GM12878 (cell line): Measurements from ENCODE around the gene NUP210. TPM values are rescaled to one million over a fixed set of nuclear protein-coding genes. Genes with fewer than 3 reads are reported as not detected.

Source experiments
- ATAC-seq: fragments of 200-7000 bp; cut with Tn5 transposase; 3 replicates; pipeline ENCODE4 v1.9.1; 2020; ENCODE audit warnings: mild to moderate bottlenecking, moderate library complexity
- BruUV-seq: library from RNA; stranded (reverse); fragments of 400-500 nt; replicated peaks from 2 replicates; lab custom pipeline; 2021; lab: Mats Ljungman, UMichigan
- CTCF ChIA-PET: fragments of 300-600 bp; sonication (Branson Sonifier 250); formaldehyde crosslinking; extraction: SDS; loops from one replicate; lab custom pipeline; 2021; ENCODE audit warnings: inconsistent platforms; lab: Yijun Ruan, JAX
- POLR2A ChIA-PET: fragments of 350-600 bp; formaldehyde crosslinking; extraction: SDS; loops from one replicate; lab custom pipeline; 2021; ENCODE audit warnings: inconsistent platforms; lab: Charles Lee
- RAD21 ChIA-PET: fragments of 300-600 bp; sonication (Branson Sonifier 250); formaldehyde crosslinking; loops from one replicate; lab custom pipeline; 2023; ENCODE audit warnings: antibody characterized with exemption; ENCODE audit not compliant: unreplicated experiment; lab: Charles Lee
- SMC1A ChIA-PET: fragments of 300-600 bp; sonication (Branson Sonifier 250); formaldehyde crosslinking; loops from one replicate; lab custom pipeline; 2023; ENCODE audit not compliant: unreplicated experiment, uncharacterized antibody; lab: Charles Lee
- DNase-seq: peaks from one replicate; pipeline ENCODE4 v3.0.0-alpha.2; 2011; ENCODE audit warnings: low read depth, low spot score
- FAIRE-seq: peaks from 3 replicates; lab custom pipeline; 2011; peaks lifted over from hg19 to GRCh38; lab: Jason Lieb, UNC
- H2AFZ ChIP-seq: 2 replicates; pipeline ENCODE4 v1.6.0; 2011; ENCODE audit warnings: low read depth, low read length, control low read depth; ENCODE audit not compliant: control insufficient read depth
- H3K27ac ChIP-seq: 2 replicates; pipeline ENCODE4 v1.5.1; 2011; ENCODE audit warnings: control low read depth; ENCODE audit not compliant: control insufficient read depth, insufficient read depth
- H3K27me3 ChIP-seq, 2 experiments: replicated peaks in 1 of 2; 2 replicates each; pipeline versions ENCODE4 v1.6.0 to v1.6.1; 2011; ENCODE audit warnings: low read length in 1 of 2; ENCODE audit not compliant: control insufficient read depth in 2 of 2, insufficient read depth in 2 of 2
- H3K36me3 ChIP-seq, 2 experiments: 2 replicates each; pipeline ENCODE4 v1.5.1; 2011; ENCODE audit warnings: low read length in 1 of 2; ENCODE audit not compliant: control insufficient read depth in 2 of 2, insufficient read depth in 2 of 2
- H3K4me1 ChIP-seq: 2 replicates; pipeline ENCODE4 v1.6.1; 2011; ENCODE audit warnings: mild to moderate bottlenecking, low read length, moderate library complexity, mixed read lengths; ENCODE audit not compliant: control insufficient read depth, insufficient read depth
- H3K4me2 ChIP-seq: 2 replicates; pipeline ENCODE4 v1.6.0; 2011; ENCODE audit warnings: control low read depth; ENCODE audit not compliant: control insufficient read depth, insufficient read depth
- H3K4me3 ChIP-seq: fragments of 200-600 bp; sonication (generic); 2 replicates; pipeline ENCODE4 v1.5.1; 2016
- H3K79me2 ChIP-seq: 2 replicates; pipeline ENCODE4 v1.6.0; 2011; ENCODE audit warnings: low read length; ENCODE audit not compliant: control insufficient read depth, insufficient read depth
- H3K9ac ChIP-seq: 2 replicates; pipeline ENCODE4 v1.8.0; 2011; ENCODE audit warnings: low read length, control low read depth, mixed read lengths; ENCODE audit not compliant: control insufficient read depth, insufficient read depth
- H3K9me3 ChIP-seq: replicated peaks from 3 replicates; pipeline ENCODE4 v1.5.1; 2011; ENCODE audit warnings: mild to moderate bottlenecking, low read length; ENCODE audit not compliant: control insufficient read depth, insufficient read depth
- H4K20me1 ChIP-seq: 2 replicates; pipeline ENCODE4 v1.6.0; 2011; ENCODE audit not compliant: control insufficient read depth, insufficient read depth
- EP300 ChIP-seq, 2 experiments: fragments of 150-350 bp in 1 of 2; IDR thresholded peaks; 2 replicates each; pipeline ENCODE4 v1.6.1; 2011 to 2012; ENCODE audit warnings: low read depth in 2 of 2, low read length in 2 of 2, borderline replicate concordance in 1 of 2, improper control_type of control experiment in 1 of 2, inconsistent platforms in 1 of 2; ENCODE audit not compliant: control insufficient read depth in 1 of 2
- GABPA ChIP-seq: IDR thresholded peaks from 2 replicates; pipeline ENCODE4 v1.6.1; 2014; ENCODE audit warnings: antibody characterized with exemption, low read depth, mild to moderate bottlenecking, inconsistent platforms
- HDAC2 ChIP-seq: fragments of 200-600 bp; sonication (generic); IDR thresholded peaks from 2 replicates; pipeline ENCODE4 v1.6.1; 2017
- MTA3 ChIP-seq: IDR thresholded peaks from 2 replicates; pipeline ENCODE4 v1.6.1; 2012; ENCODE audit warnings: low read length, inconsistent platforms, borderline replicate concordance
- POLR2AphosphoS5 ChIP-seq: IDR thresholded peaks from 2 replicates; pipeline ENCODE4 v1.6.1; 2011; ENCODE audit warnings: mild to moderate bottlenecking, low read length, inconsistent platforms
- RAD21 ChIP-seq: IDR thresholded peaks from 2 replicates; pipeline ENCODE4 v1.6.1; 2011; ENCODE audit warnings: mild to moderate bottlenecking, low read depth, low read length, moderate library complexity; ENCODE audit not compliant: insufficient read depth
- SMAD1 ChIP-seq: fragments of 450-650 bp; IDR thresholded peaks from 2 replicates; pipeline ENCODE4 v1.6.1; 2018; ENCODE audit warnings: mild to moderate bottlenecking, low read depth; ENCODE audit not compliant: partially characterized antibody
- STAT3 ChIP-seq: IDR thresholded peaks from 2 replicates; pipeline ENCODE4 v1.6.1; 2011; ENCODE audit warnings: low read depth, low read length, improper control_type of control experiment
- SUPT20H ChIP-seq: IDR thresholded peaks from 2 replicates; pipeline ENCODE4 v1.6.1; 2011; ENCODE audit warnings: low read depth, mild to moderate bottlenecking, low read length, moderate library complexity, borderline replicate concordance; ENCODE audit not compliant: control insufficient read depth
- TCF3 ChIP-seq: IDR thresholded peaks from 2 replicates; pipeline ENCODE4 v1.6.1; 2012; ENCODE audit warnings: low read depth, mild to moderate bottlenecking, low read length, borderline replicate concordance; ENCODE audit not compliant: insufficient read depth
- ZNF384 ChIP-seq: IDR thresholded peaks from 2 replicates; pipeline ENCODE4 v1.6.1; 2012; ENCODE audit warnings: low read depth, mild to moderate bottlenecking, low read length, improper control_type of control experiment, borderline replicate concordance
- ZNF622 ChIP-seq: fragments of 450-650 bp; IDR thresholded peaks from 2 replicates; pipeline ENCODE4 v1.6.1; 2017; ENCODE audit warnings: mild to moderate bottlenecking, inconsistent platforms
- ZSCAN29 ChIP-seq: fragments of 450-650 bp; IDR thresholded peaks from 2 replicates; pipeline ENCODE4 v1.6.1; 2017; ENCODE audit warnings: mild to moderate bottlenecking, moderate library complexity
- WGBS: methylation state at CpG from one replicate; pipeline ENCODE4 v1.1.6; 2016; ENCODE audit warnings: low lambda C conversion rate; ENCODE audit not compliant: insufficient replicate concordance, insufficient coverage; ENCODE audit errors: missing lambda C conversion rate; 5-methylcytosine and 5-hydroxymethylcytosine counted together
- in situ Hi-C: fragments of 300-500 bp; cut with MboI; formaldehyde crosslinking; loops from 9 replicates; pipeline ENCODE4 v1.14.3; 2018; ENCODE audit warnings: mixed read lengths
- intact Hi-C: fragments of 100-400 bp; cut with micrococcal nuclease; formaldehyde crosslinking; loops from one replicate; pipeline ENCODE4 v1.14.2; 2022; ENCODE audit not compliant: unreplicated experiment
- polyA plus RNA-seq, 11 experiments: library from polyadenylated mRNA; depleted of rRNA in 4 of 11; unstranded in 6 of 11; stranded (reverse) in 5 of 11; fragments of >200 nt; fragmentation: Nextera tagmentation in 4 of 11; fragmentation: Illumina TruSeq in 1 of 11; extraction: Ambion mirVana in 4 of 11; extraction: Trizol in 1 of 11; gene quantifications; 1 replicate in 1 of 11; 2 replicates in 10 of 11; pipeline versions ENCODE4 v1.2.1 to v1.2.3, GENCODE V29; 2011 to 2016; ENCODE audit warnings: inconsistent platforms in 2 of 11, missing spikeins in 2 of 11, low read depth in 1 of 11
- total RNA-seq, 4 experiments: library from RNA; depleted of rRNA in 3 of 4; stranded (reverse); fragments of >200 nt in 3 of 4; fragmentation: Illumina TruSeq in 1 of 4; extraction: Trizol in 1 of 4; gene quantifications; 2 replicates each; pipeline versions ENCODE4 v1.2.1 to v1.2.3, GENCODE V29; 2013 to 2021
- TF ChIP-seq, protein P1 (sequence below), 3 experiments: IDR thresholded peaks in 2 of 3; conservative IDR thresholded peaks in 1 of 3; 2 replicates each; pipeline ENCODE4 v1.5.1; 2011; ENCODE audit warnings: low read depth in 3 of 3, low read length in 3 of 3, mild to moderate bottlenecking in 3 of 3, control low read depth in 2 of 3, moderate library complexity in 2 of 3, inconsistent platforms in 1 of 3, mixed read lengths in 1 of 3; ENCODE audit not compliant: control insufficient read depth in 2 of 3, insufficient read depth in 1 of 3; ENCODE audit errors: extremely low read depth in 1 of 3
- TF ChIP-seq, protein P2 (sequence below): fragments of 450-650 bp; formaldehyde crosslinking; IDR thresholded peaks from 2 replicates; pipeline ENCODE4 v1.5.0; 2022; ENCODE audit warnings: mild to moderate bottlenecking, missing genetic modification characterization

NUP210 gene
- total and polyA plus RNA-seq, 10 of the 15 experiments (the other 5 are each of a cell fraction or from before 2014, with no cell fraction given), result 2.9 to 150 (median 76.0) TPM

DNA sequence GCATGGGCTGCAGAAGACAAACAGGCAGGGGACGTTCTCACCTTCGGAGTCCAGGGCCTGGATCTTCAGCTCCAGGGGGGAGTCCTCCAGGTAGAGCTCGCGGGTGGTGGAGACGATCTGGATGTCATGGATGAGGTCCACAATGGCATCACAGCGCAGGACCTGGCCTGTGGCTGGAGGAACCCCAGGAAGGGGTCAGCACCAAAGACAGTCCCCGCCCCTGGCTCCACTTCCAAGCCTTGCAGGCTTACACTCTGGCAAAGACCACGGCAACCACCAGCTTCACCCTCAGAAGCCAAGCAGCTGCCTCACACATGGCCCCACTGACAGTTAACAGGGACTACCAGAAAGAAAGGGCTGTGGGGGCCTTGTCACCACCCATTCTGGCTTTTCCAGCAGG, 22.8 kb downstream of the NUP210 start:
- Histone ChIP-seq H2AFZ (no peak overlapping the region), H4K20me1 (no peaks in the 10 kb centered on the region; the same call in none of the 2 replicates), H3K4me1 (no peaks in the 10 kb centered on the region), H3K4me2 (no peak overlapping the region), H3K27me3 (no peaks in the 10 kb centered on the region), H3K9ac (no peak overlapping the region), H3K4me3 (no peak overlapping the region), H3K9me3 (no peaks in the 10 kb centered on the region), H3K27ac (no peak overlapping the region), H3K36me3 (peaks cover 27 to 38% of the 10 kb centered on the region in 2 experiments), H3K79me2 (peaks cover 18% of the 10 kb centered on the region)
- in situ Hi-C loops (no loop called here), intact Hi-C loops (no loop called here)
- no peak for DNase-seq
- no peak for FAIRE-seq
- no TSS peak for BruUV-seq
- POLR2A ChIA-PET, result no interaction called here
- no peak for ATAC-seq
- CTCF ChIA-PET, result no interaction called here
- RAD21 ChIA-PET, result no interaction called here
- SMC1A ChIA-PET, result no interaction called here
- over 99% methylated on average over 8 of the region's 8 CpGs for WGBS
- TF ChIP-seq ZNF622 (no peak), MTA3 (no peak), STAT3 (no peak), HDAC2 (no peak), ZSCAN29 (no peak), ZNF384 (no peak), POLR2AphosphoS5 (no peak), GABPA (no peak), SUPT20H (no peak), SMAD1 (no peak), TCF3 (no peak), RAD21 (no peak), EP300 (IDR thresholded peaks at IDR 0.05; ENCODE audit: borderline replicate concordance in 1 of 2, control insufficient read depth in 1 of 2, low read depth in 2 of 2, low read length in 2 of 2) (no peak)
- TF ChIP-seq, protein P1, sequence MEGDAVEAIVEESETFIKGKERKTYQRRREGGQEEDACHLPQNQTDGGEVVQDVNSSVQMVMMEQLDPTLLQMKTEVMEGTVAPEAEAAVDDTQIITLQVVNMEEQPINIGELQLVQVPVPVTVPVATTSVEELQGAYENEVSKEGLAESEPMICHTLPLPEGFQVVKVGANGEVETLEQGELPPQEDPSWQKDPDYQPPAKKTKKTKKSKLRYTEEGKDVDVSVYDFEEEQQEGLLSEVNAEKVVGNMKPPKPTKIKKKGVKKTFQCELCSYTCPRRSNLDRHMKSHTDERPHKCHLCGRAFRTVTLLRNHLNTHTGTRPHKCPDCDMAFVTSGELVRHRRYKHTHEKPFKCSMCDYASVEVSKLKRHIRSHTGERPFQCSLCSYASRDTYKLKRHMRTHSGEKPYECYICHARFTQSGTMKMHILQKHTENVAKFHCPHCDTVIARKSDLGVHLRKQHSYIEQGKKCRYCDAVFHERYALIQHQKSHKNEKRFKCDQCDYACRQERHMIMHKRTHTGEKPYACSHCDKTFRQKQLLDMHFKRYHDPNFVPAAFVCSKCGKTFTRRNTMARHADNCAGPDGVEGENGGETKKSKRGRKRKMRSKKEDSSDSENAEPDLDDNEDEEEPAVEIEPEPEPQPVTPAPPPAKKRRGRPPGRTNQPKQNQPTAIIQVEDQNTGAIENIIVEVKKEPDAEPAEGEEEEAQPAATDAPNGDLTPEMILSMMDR (IDR thresholded peaks at IDR 0.05 in 2 of 3, conservative IDR thresholded peaks at IDR 0.05 in 1 of 3; ENCODE audit: control insufficient read depth in 2 of 3, extremely low read depth in 1 of 3, insufficient read depth in 1 of 3, low read depth in 3 of 3, low read length in 3 of 3), result no peak
- TF ChIP-seq, protein P2, sequence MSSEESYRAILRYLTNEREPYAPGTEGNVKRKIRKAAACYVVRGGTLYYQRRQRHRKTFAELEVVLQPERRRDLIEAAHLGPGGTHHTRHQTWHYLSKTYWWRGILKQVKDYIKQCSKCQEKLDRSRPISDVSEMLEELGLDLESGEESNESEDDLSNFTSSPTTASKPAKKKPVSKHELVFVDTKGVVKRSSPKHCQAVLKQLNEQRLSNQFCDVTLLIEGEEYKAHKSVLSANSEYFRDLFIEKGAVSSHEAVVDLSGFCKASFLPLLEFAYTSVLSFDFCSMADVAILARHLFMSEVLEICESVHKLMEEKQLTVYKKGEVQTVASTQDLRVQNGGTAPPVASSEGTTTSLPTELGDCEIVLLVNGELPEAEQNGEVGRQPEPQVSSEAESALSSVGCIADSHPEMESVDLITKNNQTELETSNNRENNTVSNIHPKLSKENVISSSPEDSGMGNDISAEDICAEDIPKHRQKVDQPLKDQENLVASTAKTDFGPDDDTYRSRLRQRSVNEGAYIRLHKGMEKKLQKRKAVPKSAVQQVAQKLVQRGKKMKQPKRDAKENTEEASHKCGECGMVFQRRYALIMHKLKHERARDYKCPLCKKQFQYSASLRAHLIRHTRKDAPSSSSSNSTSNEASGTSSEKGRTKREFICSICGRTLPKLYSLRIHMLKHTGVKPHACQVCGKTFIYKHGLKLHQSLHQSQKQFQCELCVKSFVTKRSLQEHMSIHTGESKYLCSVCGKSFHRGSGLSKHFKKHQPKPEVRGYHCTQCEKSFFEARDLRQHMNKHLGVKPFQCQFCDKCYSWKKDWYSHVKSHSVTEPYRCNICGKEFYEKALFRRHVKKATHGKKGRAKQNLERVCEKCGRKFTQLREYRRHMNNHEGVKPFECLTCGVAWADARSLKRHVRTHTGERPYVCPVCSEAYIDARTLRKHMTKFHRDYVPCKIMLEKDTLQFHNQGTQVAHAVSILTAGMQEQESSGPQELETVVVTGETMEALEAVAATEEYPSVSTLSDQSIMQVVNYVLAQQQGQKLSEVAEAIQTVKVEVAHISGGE (CRISPR knock-in tag), result no peak
